ENCODE data around the gene KIAA1217.
"Not testable (repeated sequence)": the region's sequence is repeated elsewhere in the genome, so short reads cannot be mapped to it uniquely, and the experiment has no call there.

The KIAA1217 gene

DNA sequence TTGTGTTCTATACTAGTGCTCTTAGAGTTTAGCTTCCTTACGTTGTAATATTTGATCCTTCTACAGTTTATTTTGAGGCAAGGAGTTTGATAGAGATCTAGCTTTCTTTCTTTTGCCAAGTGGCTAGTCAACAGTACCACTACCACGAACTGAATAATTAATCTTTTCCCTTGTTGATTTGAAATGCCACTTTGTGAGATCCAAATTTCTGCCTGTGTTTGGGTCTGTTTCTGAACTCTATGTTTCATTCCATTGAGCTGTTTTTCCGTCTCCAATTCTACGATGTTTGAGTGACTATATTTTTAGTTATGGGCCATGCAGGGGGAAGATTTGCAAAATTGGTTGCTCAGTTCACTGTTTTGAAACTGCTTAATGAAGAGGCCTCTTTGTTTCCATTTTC lies 134.7 kb downstream of the KIAA1217 start:
- no peak for DNase-seq

DNA sequence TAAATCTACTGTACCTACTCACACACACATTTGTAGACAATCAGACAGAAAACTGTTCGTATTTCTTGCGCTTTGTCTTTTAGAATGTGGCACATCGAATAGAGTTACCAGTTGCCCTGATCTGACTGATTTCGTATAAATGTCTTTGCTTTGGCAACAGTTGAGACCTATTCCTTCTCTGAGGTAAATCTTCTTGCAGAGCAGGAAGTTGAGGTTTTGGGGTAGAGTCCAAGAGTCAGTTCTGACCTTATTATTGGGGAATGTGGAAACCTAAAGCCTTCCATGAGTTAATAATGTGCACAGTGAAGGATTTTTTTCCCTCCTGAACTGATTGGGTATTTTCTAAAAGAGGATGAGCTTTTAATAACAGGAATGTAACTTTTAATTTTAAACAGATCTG lies 135.3 kb downstream of the KIAA1217 start:
- no peak for DNase-seq

DNA sequence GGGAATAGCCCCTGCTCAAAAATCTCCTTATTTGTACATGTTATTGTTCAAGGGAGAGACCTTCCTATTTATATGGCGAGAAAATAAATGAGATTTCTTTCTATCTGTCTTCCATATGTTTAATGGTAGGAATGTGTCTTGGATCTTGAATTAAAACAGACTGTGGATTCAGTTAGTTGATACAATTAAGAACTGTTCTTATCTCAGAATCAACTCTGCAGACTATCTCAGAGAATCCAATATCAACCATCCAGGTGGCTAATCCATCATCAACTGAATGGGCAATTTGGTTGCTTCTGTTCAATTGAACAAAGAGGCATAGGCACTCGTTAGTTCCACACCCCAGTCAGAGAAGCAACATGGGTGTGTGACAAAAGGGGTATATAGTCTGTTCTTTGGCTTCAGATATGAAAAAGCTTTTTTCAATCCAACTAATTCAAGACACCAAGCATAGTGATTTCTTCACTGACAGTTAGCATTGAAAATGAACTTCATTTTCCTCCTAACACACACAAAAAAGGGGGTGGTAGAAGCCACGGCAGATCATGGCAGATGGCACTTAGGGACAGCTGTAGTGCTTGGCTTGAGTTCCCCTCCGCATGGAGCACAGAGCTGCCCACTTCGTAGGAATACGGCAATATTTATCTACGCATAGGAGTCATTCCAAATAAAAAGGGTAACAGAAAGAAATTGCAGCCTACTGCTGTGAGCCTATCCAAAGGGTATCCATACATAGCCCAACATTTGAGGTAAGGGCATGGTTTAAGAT lies 135.9 kb downstream of the KIAA1217 start:
- DNase-seq, result no peak

DNA sequence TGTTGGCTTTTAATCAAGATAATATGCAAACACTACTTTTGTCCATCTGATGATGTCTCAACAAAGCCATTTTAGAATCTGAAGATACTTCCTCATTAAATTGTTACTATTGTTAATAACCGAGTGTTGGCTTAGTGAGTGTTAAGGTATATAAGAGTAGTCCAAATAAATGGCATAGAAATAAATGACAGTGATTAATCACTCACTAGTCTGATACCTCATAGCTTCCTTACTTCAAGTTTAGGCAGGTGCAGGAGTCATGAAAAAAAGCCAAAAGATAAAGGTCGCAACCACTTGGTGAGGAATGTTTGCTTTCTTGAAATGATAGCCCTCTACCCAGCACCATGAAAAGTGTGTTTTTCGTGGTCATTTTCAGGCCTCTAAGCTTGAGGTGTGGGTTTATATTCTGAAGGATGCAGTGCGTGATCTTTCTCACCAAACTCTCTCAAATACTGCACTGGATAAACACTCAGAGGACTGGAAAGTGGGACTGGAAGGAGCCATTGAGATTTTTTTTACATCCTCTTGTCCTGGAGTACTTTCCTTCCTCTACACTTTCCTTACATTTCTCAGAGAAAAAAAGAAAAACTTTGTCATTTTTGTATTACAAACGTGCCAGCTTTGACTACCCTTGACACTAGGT lies 138.1 kb downstream of the KIAA1217 start:
- DNase-seq, result no peak

DNA sequence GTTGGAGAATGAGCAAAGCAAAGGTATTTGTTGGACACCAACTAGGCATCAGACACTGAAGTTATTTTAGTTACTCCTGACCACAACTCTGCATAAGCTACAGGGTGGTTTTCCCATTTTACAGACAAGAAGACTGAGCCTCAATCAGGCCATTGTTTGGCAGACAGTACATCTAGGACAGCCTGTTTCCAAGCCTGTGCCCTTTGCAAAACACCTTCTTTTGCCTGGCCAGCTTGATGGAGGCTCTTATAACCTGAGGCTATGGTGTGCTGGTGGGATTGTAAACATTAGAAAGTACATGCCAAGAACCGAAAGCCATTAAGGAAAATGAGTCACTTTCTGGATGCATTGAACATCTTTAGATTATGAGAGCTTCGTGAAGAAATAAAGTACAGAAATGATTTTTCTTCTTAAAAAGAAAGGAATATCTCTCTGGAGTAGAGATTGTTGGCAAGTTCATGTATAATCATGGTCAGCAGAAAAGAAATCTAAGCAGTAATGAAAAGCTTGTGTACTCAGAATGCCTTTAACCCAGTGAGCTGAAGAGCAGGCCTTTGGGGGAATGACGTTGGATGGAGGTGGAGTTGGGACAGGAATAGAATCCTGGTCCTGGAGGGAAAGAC lies 140.6 kb downstream of the KIAA1217 start:
- no peak for DNase-seq

DNA sequence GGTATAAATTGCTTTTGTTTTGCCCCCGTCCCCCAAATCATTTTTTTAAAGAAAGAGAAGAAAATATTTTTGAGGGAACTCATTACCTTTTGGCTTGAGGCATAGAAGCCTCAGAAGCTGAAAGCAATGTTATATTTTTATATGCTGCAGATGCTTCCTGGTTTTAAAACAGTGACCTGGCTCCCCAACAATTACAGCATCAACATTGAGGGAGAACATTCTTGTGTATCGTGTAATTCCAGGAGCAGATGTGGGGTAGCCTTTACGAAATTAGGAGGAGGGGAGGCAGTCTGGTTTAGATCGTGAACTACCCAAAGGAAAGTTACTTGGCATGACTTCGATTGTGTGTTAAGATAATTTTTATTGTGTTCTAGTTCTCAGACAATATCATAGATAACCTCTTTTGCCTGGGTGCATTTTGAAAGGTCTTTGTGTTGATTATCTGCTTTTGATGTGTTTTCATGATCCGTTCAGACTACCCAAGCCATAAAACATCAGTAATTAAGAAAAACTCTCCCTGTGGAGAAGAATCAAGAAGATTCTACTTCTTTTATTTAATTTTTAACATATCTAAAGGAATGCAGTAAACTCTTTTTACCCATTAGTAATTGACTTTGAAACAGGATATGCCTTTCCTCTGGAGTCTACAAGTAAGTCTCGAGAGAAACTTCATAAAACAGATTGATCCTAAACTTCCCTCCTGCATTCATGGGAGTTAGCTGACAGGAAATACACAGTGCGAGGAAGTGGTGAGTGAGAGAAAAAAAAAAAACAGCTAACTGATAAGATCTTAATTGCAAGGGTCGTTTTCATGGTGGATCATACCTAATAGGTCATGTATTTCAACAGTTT lies 141.4 kb downstream of the KIAA1217 start:
- DNase-seq, result no peak

DNA sequence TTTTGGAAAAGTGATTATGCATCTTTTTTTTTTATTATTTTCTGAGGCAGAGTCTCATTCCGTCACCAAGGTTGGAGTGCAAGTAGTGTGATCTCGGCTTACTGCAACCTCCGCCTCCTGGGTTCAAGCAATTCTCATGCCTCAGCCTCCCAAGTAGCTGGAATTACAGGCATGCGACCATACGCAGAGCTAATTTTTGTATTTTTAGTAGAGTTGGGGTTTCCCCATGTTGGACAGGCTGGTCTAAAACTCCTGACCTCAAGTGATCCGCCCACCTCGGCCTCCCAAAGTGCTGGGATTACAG lies 141.9 kb downstream of the KIAA1217 start:
- DNase-seq, result not testable (repeated sequence)

DNA sequence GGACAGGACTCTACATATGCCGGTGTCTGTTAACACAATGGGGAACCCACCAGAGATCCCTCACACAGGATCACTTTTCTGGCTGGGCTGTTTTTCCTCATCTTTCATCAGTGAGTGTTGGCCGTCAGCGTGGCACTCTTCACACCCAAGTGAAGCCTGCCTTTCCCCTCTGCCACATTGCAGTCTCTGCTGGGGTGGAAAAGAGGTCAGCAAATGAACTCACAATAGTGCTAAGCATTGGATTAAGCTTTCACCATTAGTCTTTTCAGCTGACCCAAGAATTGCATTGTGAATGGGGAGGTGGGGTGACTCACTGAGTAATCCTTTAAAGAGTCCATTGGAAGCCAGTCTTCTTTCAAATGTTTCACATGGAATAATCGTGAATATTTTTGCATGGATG lies 143.0 kb downstream of the KIAA1217 start:
- DNase-seq, result no peak

DNA sequence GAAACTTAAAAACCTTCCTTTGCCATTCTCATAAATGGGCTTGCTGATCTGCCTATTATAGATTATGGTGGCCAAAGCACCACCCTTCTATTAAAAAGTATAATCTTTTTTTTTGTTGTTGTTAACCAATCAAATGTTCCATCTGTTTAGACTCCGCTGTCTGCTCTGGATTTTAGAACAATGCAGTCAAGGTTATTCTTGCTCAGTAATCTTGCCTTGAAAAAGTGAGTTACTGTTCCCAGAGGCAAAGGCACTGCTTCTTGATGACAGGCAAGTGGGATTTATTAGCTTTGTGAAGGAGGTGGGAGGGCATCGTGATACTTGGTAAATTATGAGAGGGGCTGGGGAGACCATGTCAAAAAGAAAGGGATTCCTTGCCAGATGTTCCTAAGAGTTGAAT lies 143.5 kb downstream of the KIAA1217 start:
- no peak for DNase-seq

DNA sequence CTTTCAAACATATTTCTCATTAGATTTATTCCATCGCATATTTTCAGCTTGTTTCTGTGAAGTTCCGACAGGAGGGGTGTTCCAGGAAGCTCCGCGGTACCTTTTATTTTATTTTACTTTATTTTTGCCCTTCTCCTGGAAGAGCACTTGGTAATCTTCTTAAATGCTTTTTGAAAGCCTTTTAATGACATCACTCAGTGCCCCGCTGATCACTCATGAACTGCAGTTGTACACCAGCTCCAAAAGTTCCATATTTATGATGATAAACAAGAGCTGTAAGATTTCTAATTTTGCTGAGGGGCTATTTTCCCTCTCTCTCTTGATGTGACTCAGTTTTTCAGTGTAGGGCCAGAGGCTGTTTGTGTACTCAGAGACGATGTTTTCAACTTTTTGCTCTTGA lies 144.4 kb downstream of the KIAA1217 start:
- no peak for DNase-seq

DNA sequence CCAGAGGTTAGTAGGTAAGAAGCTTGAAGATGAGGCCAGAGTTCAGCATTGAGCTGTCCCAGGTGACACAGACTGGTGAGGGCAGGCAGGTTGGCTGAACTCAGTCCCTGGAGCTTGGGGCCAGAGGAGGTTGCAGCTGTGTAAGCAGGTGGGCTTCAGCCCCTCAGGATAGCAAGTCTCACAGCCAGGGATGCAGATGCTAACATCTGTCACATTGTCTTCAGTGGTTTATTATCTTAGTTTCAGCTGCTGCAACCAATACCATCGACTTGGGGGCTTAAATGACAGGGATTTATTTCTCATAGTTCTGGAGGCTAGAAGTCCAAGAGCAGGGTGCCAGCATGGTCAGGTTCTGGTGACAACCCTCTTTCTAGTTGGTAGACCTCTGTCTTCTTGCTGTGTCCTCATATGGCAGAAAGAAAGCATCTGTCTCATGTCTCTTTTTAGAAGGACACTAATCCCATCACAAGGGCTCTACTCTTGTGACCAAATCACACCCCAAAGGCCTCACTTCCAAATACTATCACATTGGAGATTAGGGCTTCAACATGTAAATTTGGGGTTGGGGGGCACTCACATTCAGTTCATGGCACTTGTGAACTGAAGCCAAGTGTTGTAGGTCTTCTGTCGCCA lies 146.2 kb downstream of the KIAA1217 start:
- no peak for DNase-seq

DNA sequence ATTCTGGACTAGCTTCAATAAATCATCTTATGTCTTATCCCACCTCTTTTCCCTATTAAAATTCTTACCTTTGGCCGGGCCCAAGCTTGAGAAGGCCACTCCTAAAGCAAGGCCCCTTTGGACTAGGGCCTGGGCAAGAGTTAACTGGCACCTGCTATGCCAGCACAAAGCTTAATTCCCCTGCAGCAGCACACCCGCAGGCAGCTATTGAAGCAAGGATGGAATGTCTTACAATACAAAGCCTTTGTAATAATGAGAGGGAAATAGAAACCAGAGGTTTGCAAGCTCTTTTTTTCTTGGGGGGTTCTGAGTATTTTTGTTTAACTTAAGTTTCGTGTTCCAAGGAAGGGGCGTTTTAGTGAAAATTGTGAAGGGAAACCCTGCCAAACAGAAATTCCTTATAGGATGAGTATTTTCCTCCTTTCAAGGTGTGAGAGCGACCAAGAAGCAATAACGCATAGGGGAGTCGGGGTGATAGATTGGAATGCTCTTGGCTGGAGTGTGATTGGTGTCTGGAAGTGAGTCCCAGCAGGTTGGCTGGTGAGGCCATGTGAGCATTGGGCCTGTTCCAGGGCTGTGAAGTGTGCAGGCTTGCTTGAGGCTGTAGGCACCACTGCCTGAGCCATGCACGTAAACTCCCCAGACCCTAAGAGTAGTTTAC lies 148.5 kb downstream of the KIAA1217 start:
- no peak for DNase-seq

DNA sequence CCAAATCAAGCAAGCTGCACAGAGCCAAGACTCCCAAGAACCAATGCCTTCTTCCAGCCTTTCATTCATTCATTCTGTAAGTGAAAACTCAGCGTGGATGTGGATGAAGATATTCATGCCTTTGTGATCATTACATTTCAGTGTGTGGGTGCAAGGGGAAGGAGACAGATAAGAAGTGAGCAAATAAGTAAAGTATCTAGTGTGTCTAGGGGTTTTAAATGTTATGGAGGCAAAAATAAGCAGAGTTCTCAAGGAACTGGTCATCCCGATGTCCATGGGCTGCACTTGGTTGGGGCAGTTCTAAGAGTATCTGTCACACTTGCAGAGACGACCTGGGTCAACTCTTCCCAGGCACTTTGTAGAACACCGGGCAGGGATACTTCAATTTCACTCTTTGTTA lies 149.1 kb downstream of the KIAA1217 start:
- no peak for DNase-seq

DNA sequence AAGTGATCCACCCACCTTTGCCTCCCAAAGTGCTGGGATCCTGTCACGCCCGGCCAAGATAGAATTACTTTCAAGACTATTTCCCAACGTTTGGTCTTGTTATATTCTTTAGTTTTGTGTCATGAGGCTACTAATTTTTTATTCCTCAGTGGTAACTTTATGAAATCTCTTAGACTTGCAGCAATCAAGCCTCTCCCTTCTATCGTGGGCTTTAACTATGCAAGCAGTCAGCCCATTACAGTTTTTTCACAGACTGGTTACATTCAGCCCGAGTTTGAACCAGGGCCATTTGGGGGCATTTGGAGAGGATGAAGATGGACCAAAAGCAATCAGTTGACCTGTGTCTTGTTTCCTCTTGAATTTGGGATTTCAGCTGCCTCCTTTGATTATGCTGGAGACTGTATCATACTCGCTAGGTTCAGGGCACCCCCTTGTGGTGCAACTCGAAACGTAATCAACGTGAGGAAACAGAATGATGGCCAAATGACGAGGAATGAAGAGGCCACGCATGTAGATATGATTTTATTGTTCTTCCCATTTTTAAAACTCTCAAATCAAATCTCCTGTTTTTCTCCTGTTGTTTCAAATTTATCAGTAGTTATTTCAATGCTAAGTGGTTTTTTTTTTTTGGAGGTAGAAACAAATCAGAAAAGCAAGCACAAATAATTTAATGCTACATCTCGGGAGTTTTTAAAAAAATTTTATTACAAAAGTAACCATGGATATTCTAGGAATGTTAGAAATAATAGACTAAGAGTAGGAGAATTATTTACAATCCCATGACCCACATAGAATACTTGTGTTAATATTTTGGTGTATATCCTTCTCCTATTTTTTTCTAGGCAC lies 151.6 kb downstream of the KIAA1217 start:
- DNase-seq, result no peak

DNA sequence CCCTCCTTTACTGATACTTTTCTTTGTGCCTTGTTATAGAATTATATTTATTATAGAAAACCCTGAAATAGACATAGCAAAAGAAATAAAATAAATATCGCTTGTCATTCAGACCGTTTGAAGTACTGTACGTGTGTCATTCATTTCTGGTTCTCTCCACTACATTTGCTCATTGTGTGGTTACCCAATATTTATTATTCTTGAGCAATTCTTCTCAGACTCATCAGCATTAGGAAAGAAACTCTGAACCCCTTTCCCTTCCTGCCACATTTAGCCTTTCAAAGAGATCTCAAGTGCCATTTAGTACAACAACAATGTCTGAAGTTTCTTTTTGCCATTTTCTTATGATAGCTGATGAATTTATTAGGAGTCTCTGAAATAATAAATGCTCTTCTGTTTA lies 154.1 kb downstream of the KIAA1217 start:
- no peak for DNase-seq

DNA sequence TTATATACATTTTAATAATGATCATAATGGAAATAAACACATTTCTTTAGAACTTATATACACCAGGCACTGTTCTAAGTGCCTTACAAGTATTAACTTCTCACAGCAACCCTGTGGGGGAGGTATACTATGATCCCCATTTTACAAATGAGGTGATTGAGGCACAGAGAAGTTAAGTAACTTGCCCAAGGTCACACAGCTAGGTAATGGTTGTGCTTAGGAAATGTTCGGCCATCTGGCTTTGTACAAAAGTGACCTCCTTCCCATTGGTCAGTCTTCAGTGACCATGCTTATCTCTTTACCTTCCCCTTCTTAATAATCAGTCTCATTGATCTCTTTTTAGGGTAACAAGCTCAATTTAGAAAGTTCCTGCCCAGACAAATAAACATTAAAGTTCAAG lies 158.8 kb downstream of the KIAA1217 start:
- DNase-seq, result no peak

DNA sequence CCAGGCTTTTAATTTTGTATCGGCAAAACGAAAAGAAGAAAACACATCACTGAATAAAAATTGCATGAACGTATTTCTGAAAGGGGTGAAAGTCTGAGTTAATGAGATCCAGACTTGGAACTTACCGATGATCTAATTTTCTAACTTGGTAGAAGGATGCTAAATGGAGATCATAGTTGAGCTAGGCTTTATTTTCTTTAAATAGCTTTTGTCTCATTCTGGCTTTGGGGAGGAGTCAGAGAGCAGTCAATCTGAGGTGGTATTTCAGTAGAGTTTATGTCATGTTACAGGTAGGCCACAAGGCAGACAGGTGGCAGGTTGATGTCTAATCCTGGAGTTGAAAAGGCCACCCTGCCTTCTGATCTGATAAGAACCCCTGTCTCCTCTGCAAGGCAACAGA lies 161.9 kb downstream of the KIAA1217 start:
- no peak for DNase-seq

DNA sequence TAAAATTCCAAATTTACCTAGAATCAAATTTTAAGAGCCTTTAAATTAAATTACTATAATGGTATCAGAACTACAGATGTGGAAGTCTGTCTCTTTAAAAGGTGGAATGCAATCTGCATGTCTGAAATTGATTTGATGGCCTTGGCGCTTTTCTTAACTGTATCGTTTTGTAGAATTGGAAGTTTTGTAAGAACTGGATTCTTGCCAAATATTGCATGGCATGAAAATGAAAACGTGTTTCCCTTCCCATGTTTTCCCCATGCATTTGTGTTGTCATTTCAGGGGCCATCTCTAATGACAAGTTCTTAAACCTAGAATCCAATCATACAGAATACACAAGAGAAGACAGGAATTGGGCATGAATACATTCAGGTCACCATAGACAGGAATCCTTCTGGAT lies 162.5 kb downstream of the KIAA1217 start:
- no peak for DNase-seq

DNA sequence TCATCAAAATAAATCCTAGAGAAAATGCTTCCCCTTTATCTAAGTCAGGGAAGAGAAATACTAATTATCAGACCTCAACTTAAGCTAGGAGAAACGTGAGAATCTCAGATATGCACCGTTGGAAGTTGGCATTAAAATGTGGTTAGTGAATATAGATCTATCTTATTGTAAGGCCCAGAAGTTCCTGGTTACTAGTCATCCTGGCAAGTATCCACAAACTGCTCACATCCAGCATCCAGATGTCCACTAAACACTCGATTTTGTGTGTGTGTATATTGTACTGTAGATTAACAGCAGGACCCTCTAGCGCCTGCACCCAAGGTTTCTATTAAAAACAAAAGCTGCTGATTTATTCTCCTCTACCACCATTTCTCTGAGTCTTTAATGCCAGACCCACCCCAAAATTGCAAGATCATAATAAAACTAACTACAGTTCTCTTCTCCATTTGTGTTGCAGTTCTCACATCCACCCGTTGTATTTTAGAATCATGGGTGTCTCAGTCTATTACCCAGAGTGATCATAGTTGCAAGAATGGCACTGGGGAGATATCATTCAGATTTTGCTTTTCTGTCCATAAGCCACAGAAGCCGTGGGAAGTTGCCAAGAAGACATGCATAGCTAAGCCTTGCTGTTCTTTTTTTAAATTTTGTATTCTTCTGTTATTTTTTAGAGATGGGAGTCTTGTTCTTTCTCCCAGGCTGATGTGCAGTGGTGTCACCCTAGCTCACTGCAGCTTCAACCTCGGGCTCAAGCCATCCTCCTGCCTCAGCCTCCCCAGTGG lies 165.4 kb downstream of the KIAA1217 start:
- DNase-seq, result no peak

DNA sequence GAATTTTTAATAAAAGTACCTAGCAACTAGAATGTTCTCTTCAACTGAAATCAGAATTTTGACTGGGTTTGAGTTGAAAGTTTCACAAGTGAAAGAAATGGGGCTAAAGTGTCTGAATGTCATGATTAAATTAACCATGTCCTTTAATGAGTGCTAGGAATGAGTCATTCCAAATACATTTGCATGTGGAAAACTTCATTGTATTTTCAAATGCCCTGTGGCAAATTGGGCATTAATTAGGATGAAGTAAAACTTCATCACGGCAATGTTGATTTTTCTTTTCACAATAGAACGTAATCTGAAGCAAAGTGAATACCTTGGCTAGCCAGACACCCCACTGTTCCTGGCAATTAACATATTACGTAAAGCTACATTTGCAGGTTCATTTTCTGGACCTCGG lies 166.6 kb downstream of the KIAA1217 start:
- no peak for DNase-seq

DNA sequence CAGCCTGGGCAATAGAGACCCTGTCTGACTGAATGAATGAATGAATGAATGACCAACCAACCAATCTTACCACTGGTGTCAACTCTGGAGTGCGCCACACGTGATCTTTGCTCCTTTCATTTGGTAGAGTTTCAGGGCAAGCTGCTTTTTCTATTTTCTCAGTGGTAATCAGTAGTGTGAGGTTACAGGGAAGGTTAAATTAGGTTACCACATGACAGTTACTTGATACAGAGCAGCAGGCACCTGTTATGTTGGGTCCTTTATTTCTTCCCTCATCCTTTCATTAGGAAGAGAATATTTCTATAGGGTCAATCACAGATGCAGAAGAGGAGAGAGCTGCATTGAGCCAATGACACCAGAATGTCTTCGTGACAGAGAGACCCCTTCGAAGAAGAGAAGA lies 167.8 kb downstream of the KIAA1217 start:
- DNase-seq, result no peak

Data from activated CD4-positive, alpha-beta T cell treated with anti-CD3 and anti-CD28 coated beads, Interleukin-2, amount 50 U/mL, for 1 hour (primary cell).